Neural cell (in vitro differentiated cells): ENCODE data around the gene FASTK. TPM values are rescaled to one million over a fixed set of nuclear protein-coding genes. Genes with fewer than 3 reads are reported as not detected.

Experiments used
- H2AFZ ChIP-seq: fragments of 200-600, 300-800 bp; sonication (generic), shearing (Covaris generic); 2 replicates; pipeline ENCODE4 v1.6.0; 2014; ENCODE audit warnings: low read depth, mild to moderate bottlenecking, antibody characterized with exemption, low read length, moderate library complexity
- H3F3A ChIP-seq: fragments of 200-600 bp; shearing (Covaris generic); 2 replicates; pipeline ENCODE4 v1.6.1; 2016; ENCODE audit warnings: mild to moderate bottlenecking, moderate library complexity, mixed read lengths, antibody characterized with exemption, low read length; ENCODE audit not compliant: insufficient read depth, poor library complexity, severe bottlenecking
- H3K27ac ChIP-seq: fragments of 200-600, 300-800 bp; sonication (generic), shearing (Covaris generic); 2 replicates; pipeline ENCODE4 v1.5.1; 2014; ENCODE audit warnings: mild to moderate bottlenecking, low read length, moderate library complexity
- H3K27me3 ChIP-seq: fragments of 300-800, 200-600 bp; sonication (generic), shearing (Covaris generic); 2 replicates; pipeline ENCODE4 v1.6.0; 2014; ENCODE audit warnings: mild to moderate bottlenecking, low read depth, low read length, moderate library complexity; ENCODE audit not compliant: insufficient read depth
- H3K36me3 ChIP-seq: fragments of 300-800, 200-600 bp; sonication (generic), shearing (Covaris generic); 2 replicates; pipeline ENCODE4 v1.5.1; 2014; ENCODE audit warnings: mild to moderate bottlenecking, antibody characterized with exemption, low read length, moderate library complexity; ENCODE audit not compliant: insufficient read depth
- H3K4me2 ChIP-seq: fragments of 300-800, 200-600 bp; sonication (generic), shearing (Covaris generic); 2 replicates; pipeline ENCODE4 v1.6.0; 2014; ENCODE audit warnings: mild to moderate bottlenecking, low read length
- H3K4me3 ChIP-seq: fragments of 300-800, 200-600 bp; sonication (generic), shearing (Covaris generic); 2 replicates; pipeline ENCODE4 v1.5.1; 2014; ENCODE audit warnings: mild to moderate bottlenecking, low read length, moderate library complexity
- H3K79me2 ChIP-seq: fragments of 200-600 bp; shearing (Covaris generic); replicated peaks from 2 replicates; pipeline ENCODE4 v1.6.0; 2014; ENCODE audit warnings: mild to moderate bottlenecking, low read length, moderate library complexity; ENCODE audit not compliant: insufficient read depth
- H3K9ac ChIP-seq: fragments of 300-800, 200-600 bp; sonication (generic), shearing (Covaris generic); 2 replicates; pipeline ENCODE4 v1.6.1; 2016; ENCODE audit warnings: mild to moderate bottlenecking, low read length, mixed read lengths
- H3K9me2 ChIP-seq: fragments of 200-600 bp; shearing (Covaris generic); 2 replicates; pipeline ENCODE4 v1.6.1; 2016; ENCODE audit warnings: mild to moderate bottlenecking, low read length, mixed read lengths; ENCODE audit not compliant: insufficient read depth
- H3K9me3 ChIP-seq: fragments of 200-600, 300-800 bp; sonication (generic), shearing (Covaris generic); 2 replicates; pipeline ENCODE4 v1.6.1; 2016; ENCODE audit warnings: mild to moderate bottlenecking, mixed run types, low read length, moderate library complexity, mixed read lengths
- H4K20me1 ChIP-seq: fragments of 200-600 bp; shearing (Covaris generic); 2 replicates; pipeline ENCODE4 v1.6.1; 2016; ENCODE audit warnings: mild to moderate bottlenecking, mixed run types; ENCODE audit not compliant: insufficient read depth
- EP300 ChIP-seq: fragments of 450-650 bp; conservative IDR thresholded peaks from 2 replicates; pipeline ENCODE4 v1.6.1; 2014; ENCODE audit warnings: antibody characterized with exemption, mild to moderate bottlenecking, moderate library complexity; ENCODE audit not compliant: poor library complexity, severe bottlenecking
- EZH2 ChIP-seq: fragments of 200-600, 300-800 bp; shearing (Covaris generic), sonication (generic); IDR thresholded peaks from 2 replicates; pipeline ENCODE4 v1.6.1; 2014; ENCODE audit warnings: antibody characterized with exemption, low read length, borderline replicate concordance, mild to moderate bottlenecking; ENCODE audit not compliant: insufficient read depth, poor library complexity, severe bottlenecking
- MXI1 ChIP-seq: fragments of 450-650 bp; conservative IDR thresholded peaks from 2 replicates; pipeline ENCODE4 v1.6.1; 2014; ENCODE audit warnings: antibody characterized with exemption, mild to moderate bottlenecking; ENCODE audit not compliant: poor library complexity, severe bottlenecking
- POLR2AphosphoS5 ChIP-seq: IDR thresholded peaks from 2 replicates; pipeline ENCODE4 v1.6.1; 2012
- RAD21 ChIP-seq: fragments of 450-650 bp; conservative IDR thresholded peaks from 2 replicates; pipeline ENCODE4 v1.6.1; 2014; ENCODE audit warnings: antibody characterized with exemption, mild to moderate bottlenecking, moderate library complexity
- REST ChIP-seq: IDR thresholded peaks from 2 replicates; pipeline ENCODE4 v1.6.1; 2012; ENCODE audit warnings: borderline replicate concordance
- SMC3 ChIP-seq: fragments of 450-650 bp; conservative IDR thresholded peaks from 2 replicates; pipeline ENCODE4 v1.6.1; 2014; ENCODE audit warnings: antibody characterized with exemption, mild to moderate bottlenecking, moderate library complexity; ENCODE audit not compliant: poor library complexity
- TAF1 ChIP-seq: IDR thresholded peaks from 2 replicates; pipeline ENCODE4 v1.6.1; 2012; ENCODE audit warnings: low read depth
- polyA plus RNA-seq: library from polyadenylated mRNA; depleted of rRNA; stranded (reverse); fragments of >200 nt; gene quantifications from 2 replicates; pipeline ENCODE4 v1.2.3, GENCODE V29; 2014
- TF ChIP-seq, protein P1 (sequence below): fragments of 450-650 bp; IDR thresholded peaks from 2 replicates; pipeline ENCODE4 v1.5.1; 2014; ENCODE audit warnings: antibody characterized with exemption, mild to moderate bottlenecking, moderate library complexity; ENCODE audit not compliant: poor library complexity, severe bottlenecking

FASTK gene
- polyA plus RNA-seq, 1 donor from 2014 or later: 147 TPM

GRCh38 chr7:151033864-151034249 lies 46.8 kb downstream of the FASTK start:
- Histone ChIP-seq H3K9ac (no peak overlapping the region), H3K27ac (no peak overlapping the region), H3K4me3 (no peak overlapping the region), H3K9me2 (no peaks in the 10 kb centered on the region), H3K9me3 (no peaks in the 10 kb centered on the region), H4K20me1 (no peaks in the 10 kb centered on the region), H3K79me2 (peaks cover 3% of the 10 kb centered on the region), H3K4me2 (no peak overlapping the region), H2AFZ (no peak overlapping the region), H3F3A (no peaks in the 10 kb centered on the region), H3K36me3 (no peaks in the 10 kb centered on the region), H3K27me3 (no peaks in the 10 kb centered on the region)
- no peak for TF ChIP-seq REST
- no peak for TF ChIP-seq SMC3
- TF ChIP-seq POLR2AphosphoS5: no peak
- TF ChIP-seq, protein P1, sequence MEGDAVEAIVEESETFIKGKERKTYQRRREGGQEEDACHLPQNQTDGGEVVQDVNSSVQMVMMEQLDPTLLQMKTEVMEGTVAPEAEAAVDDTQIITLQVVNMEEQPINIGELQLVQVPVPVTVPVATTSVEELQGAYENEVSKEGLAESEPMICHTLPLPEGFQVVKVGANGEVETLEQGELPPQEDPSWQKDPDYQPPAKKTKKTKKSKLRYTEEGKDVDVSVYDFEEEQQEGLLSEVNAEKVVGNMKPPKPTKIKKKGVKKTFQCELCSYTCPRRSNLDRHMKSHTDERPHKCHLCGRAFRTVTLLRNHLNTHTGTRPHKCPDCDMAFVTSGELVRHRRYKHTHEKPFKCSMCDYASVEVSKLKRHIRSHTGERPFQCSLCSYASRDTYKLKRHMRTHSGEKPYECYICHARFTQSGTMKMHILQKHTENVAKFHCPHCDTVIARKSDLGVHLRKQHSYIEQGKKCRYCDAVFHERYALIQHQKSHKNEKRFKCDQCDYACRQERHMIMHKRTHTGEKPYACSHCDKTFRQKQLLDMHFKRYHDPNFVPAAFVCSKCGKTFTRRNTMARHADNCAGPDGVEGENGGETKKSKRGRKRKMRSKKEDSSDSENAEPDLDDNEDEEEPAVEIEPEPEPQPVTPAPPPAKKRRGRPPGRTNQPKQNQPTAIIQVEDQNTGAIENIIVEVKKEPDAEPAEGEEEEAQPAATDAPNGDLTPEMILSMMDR: no peak
- no peak for TF ChIP-seq EP300
- no peak for TF ChIP-seq TAF1

GRCh38 chr7:151032936-151033863 lies 47.4 kb downstream of the FASTK start:
- Histone ChIP-seq H3K27ac (no peak overlapping the region), H2AFZ (no peak overlapping the region), H4K20me1 (no peaks in the 10 kb centered on the region), H3K9ac (no peak overlapping the region), H3K79me2 (peaks cover 3% of the 10 kb centered on the region), H3K36me3 (no peaks in the 10 kb centered on the region), H3F3A (no peaks in the 10 kb centered on the region), H3K9me3 (no peaks in the 10 kb centered on the region), H3K4me2 (no peak overlapping the region), H3K27me3 (no peaks in the 10 kb centered on the region), H3K4me3 (no peak overlapping the region), H3K9me2 (no peaks in the 10 kb centered on the region)
- TF ChIP-seq EP300 (no peak), REST (no peak), MXI1 (no peak), SMC3 (no peak), RAD21 (no peak), TAF1 (no peak), POLR2AphosphoS5 (no peak), EZH2 (no peak)
- TF ChIP-seq, protein P1: no peak
